Nasal cavity respiratory epithelium epithelial cell of viscerocranial mucosa (primary cell): ENCODE data around the gene BBS12. TPM values are rescaled to one million over a fixed set of nuclear protein-coding genes. Genes with fewer than 3 reads are reported as not detected.

Experiments
- total RNA-seq: library from RNA; depleted of rRNA; stranded (reverse); fragments of >200 nt; gene quantifications from 2 replicates; pipeline ENCODE4 v1.2.3, GENCODE V29; 2014

BBS12 gene
- 4.4 and 4.9 TPM in 2 replicates for total RNA-seq

GRCh38 chr4:122732329-122733026 is at the start of gene BBS12:
BBS12 (plus strand) TSS chr4:122732704; CDS start chr4:122741893, 9,189 bp downstream.

Other genes with a start within 250 kb of the BBS12 start
- not detected in 2 replicates for gene IL21, start 111.6 kb upstream of the BBS12 start, total RNA-seq
- 6.8 and 19.1 TPM in 2 replicates for gene FGF2, start 94.1 kb downstream of the BBS12 start, total RNA-seq
- gene NUDT6, start 189.9 kb downstream of the BBS12 start, total RNA-seq = 7.0 and 8.9 TPM in 2 replicates